GM23248 (cell line): ENCODE results near the gene ARFRP1. TPM values are rescaled to one million over a fixed set of nuclear protein-coding genes. Genes with fewer than 3 reads are reported as not detected.

Experiments used
- DNase-seq: peaks from one replicate; pipeline ENCODE4 v3.0.0-alpha.2; 2015
- H2AFZ ChIP-seq: fragments of 200-600 bp; sonication (generic); 2 replicates; pipeline ENCODE4 v1.6.1; 2016; ENCODE audit warnings: antibody characterized with exemption
- H3F3A ChIP-seq: fragments of 200-600 bp; sonication (generic); 2 replicates; pipeline ENCODE4 v1.6.1; 2016; ENCODE audit warnings: mild to moderate bottlenecking, antibody characterized with exemption, mixed run types; ENCODE audit not compliant: insufficient read depth
- H3K27ac ChIP-seq: fragments of 200-600 bp; sonication (generic); 2 replicates; pipeline ENCODE4 v1.5.1; 2016; ENCODE audit warnings: mild to moderate bottlenecking
- H3K27me3 ChIP-seq: fragments of 200-600 bp; sonication (generic); replicated peaks from 2 replicates; pipeline ENCODE4 v1.6.1; 2016; ENCODE audit warnings: mild to moderate bottlenecking; ENCODE audit not compliant: insufficient read depth
- H3K36me3 ChIP-seq: fragments of 200-600 bp; sonication (generic); 2 replicates; pipeline ENCODE4 v1.6.1; 2016; ENCODE audit warnings: low read depth, mild to moderate bottlenecking
- H3K4me1 ChIP-seq: fragments of 200-600 bp; sonication (generic); 2 replicates; pipeline ENCODE4 v1.6.1; 2016; ENCODE audit warnings: mild to moderate bottlenecking; ENCODE audit not compliant: insufficient read depth
- H3K4me2 ChIP-seq: fragments of 200-600 bp; sonication (generic); one replicate; pipeline ENCODE4 v1.6.1; 2016; ENCODE audit warnings: mild to moderate bottlenecking; ENCODE audit not compliant: unreplicated experiment
- H3K4me3 ChIP-seq: fragments of 200-600 bp; sonication (generic); 2 replicates; pipeline ENCODE4 v1.5.1; 2016; ENCODE audit warnings: mild to moderate bottlenecking
- H3K79me2 ChIP-seq: fragments of 200-600 bp; sonication (generic); 2 replicates; pipeline ENCODE4 v1.6.1; 2016; ENCODE audit warnings: mild to moderate bottlenecking; ENCODE audit not compliant: insufficient read depth
- H3K9ac ChIP-seq: fragments of 200-600 bp; sonication (generic); 2 replicates; pipeline ENCODE4 v1.6.1; 2016; ENCODE audit warnings: mild to moderate bottlenecking
- H3K9me2 ChIP-seq: fragments of 200-600 bp; sonication (generic); 2 replicates; pipeline ENCODE4 v1.6.1; 2016; ENCODE audit warnings: mixed run types, mild to moderate bottlenecking, moderate library complexity; ENCODE audit not compliant: insufficient read depth
- H3K9me3 ChIP-seq: fragments of 200-600 bp; sonication (generic); one replicate; pipeline ENCODE4 v1.6.1; 2017; ENCODE audit warnings: low read depth
- H4K20me1 ChIP-seq: fragments of 200-600 bp; sonication (generic); 2 replicates; pipeline ENCODE4 v1.6.0; 2016; ENCODE audit not compliant: insufficient read depth
- EZH2 ChIP-seq: fragments of 200-600 bp; sonication (generic); IDR thresholded peaks from 2 replicates; pipeline ENCODE4 v1.6.1; 2018; ENCODE audit warnings: antibody characterized with exemption, mild to moderate bottlenecking; ENCODE audit not compliant: insufficient read depth, poor library complexity, severe bottlenecking
- EZH2phosphoT487 ChIP-seq: fragments of 200-600 bp; sonication (generic); IDR thresholded peaks from 2 replicates; pipeline ENCODE4 v1.6.1; 2018; ENCODE audit warnings: antibody characterized with exemption, moderate library complexity, mild to moderate bottlenecking, low read depth; ENCODE audit not compliant: insufficient read depth
- WGBS, 2 experiments: methylation state at CpG; one replicate each; pipeline ENCODE4 v1.1.6; 2015 to 2017; ENCODE audit warnings: low lambda C conversion rate in 2 of 2, low coverage in 1 of 2; ENCODE audit errors: missing lambda C conversion rate in 2 of 2; 5-methylcytosine and 5-hydroxymethylcytosine counted together
- in situ Hi-C: fragments of 300-500 bp; cut with MboI; formaldehyde crosslinking; loops from 2 replicates; pipeline ENCODE4 v1.15.0; 2020
- polyA plus RNA-seq: library from polyadenylated mRNA; unstranded; fragments of >200 nt; fragmentation: Nextera tagmentation; extraction: Ambion mirVana; gene quantifications from 2 replicates; pipeline ENCODE4 v1.2.1, GENCODE V29; 2016
- total RNA-seq: library from RNA; depleted of rRNA; stranded (reverse); fragments of >200 nt; shearing (Covaris generic); gene quantifications from 2 replicates; pipeline ENCODE4 v1.2.3, GENCODE V29; 2014

Gene ARFRP1
- total and polyA plus RNA-seq, 2 experiments from 2014 or later: 57.6 to 61.4 TPM

DNA sequence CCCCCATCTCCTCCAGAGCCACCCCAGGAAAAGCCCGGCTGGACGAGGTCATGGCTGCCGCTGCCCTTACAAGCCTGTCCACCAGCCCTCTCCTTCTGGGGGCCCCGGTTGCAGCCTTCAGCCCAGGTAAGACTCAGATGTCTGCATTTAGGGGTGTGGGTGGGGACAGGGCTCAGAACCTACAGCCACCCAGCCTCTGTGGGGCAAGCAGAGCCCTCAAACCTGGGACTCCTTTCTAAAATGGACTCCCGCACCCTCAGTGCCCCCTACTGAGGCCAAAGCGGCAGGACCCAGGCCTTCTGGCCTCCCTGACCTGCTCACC is 33.5 kb upstream of the ARFRP1 start:
- peaks cover 7% of the 10 kb centered on the region; the same call in 1 of the 2 replicates for H3K4me1 ChIP-seq
- 0 out of 2 replicates have a peak, but pooled peaks cover 8% of the 10 kb centered on the region for H3K36me3 ChIP-seq
- H3K27ac ChIP-seq: no peak overlapping the region
- no peaks in the 10 kb centered on the region for H3K79me2 ChIP-seq
- H4K20me1 ChIP-seq: no peaks in the 10 kb centered on the region
- H3K4me2 ChIP-seq: peak overlapping the region; percentile 70
- no peak for TF ChIP-seq EZH2
- no peak for TF ChIP-seq EZH2phosphoT487
- WGBS, 2 experiments: 34 to 37% methylated on average over 6 of the region's 6 CpGs
- peak overlapping the region; percentile 68 for H3K4me3 ChIP-seq
- no peaks in the 10 kb centered on the region for H3K27me3 ChIP-seq
- in situ Hi-C loops: no loop called here
- peaks cover 12% of the 10 kb centered on the region; the same call in 1 of the 2 replicates for H3F3A ChIP-seq
- H3K9me3 ChIP-seq: no peaks in the 10 kb centered on the region
- peak overlapping the region; percentile 78 for H3K9ac ChIP-seq
- DNase-seq: no peak
- 0 out of 2 replicates have a peak overlapping the region, but pooled peaks have one; percentile 36 for H2AFZ ChIP-seq
- no peaks in the 10 kb centered on the region for H3K9me2 ChIP-seq

DNA sequence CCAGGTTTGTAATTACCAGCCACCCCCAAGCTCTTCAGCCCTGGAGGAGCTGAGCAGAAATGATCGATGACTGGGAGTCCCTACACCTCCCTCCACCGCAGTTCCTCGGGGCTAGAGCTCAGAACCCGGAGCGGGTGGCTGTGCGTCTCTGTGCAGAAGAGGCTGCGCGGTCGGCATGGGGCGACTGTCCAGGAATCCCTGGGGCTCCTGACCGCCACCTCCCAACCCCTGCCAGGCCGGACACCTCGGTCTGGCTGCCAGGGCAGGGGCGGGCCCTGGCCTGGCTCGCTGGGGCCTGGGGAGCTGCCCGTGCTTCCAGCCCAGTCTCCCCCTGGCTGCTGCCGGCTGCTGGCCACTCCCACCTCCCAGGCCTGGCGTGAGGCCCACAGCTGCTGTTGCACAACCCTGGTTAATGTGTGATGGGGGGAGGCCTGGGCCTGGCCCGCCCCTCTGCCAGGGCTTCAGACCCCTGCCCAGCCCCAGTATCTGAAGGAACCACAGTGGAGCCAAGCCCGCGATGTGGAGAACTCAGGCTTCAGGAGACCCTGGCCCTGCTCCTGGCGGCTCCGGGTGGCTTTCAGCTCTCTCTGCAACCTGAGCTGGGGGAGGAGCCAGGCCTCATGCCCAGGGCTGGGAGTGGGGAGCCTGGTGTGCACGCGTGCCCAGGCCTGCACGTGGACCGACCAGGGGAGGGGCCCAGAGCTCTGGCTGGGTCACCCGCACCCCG is 33.0 kb upstream of the ARFRP1 start:
- Histone ChIP-seq H3K9me3 (no peaks in the 10 kb centered on the region), H3K36me3 (0 out of 2 replicates have a peak, but pooled peaks cover 8% of the 10 kb centered on the region), H4K20me1 (no peaks in the 10 kb centered on the region), H3K27me3 (no peaks in the 10 kb centered on the region), H3K4me1 (peaks cover 7% of the 10 kb centered on the region; the same call in 1 of the 2 replicates), H3F3A (peaks cover 12% of the 10 kb centered on the region; the same call in 1 of the 2 replicates), H3K9ac (peak overlapping the region; percentile 78), H3K4me2 (peak overlapping the region; percentile 70), H3K4me3 (peak overlapping the region; percentile 68), H3K79me2 (no peaks in the 10 kb centered on the region), H3K27ac (peak overlapping the region; percentile 61), H3K9me2 (no peaks in the 10 kb centered on the region), H2AFZ (peak overlapping the region; percentile 36)
- 0 to 2% methylated on average over 20 to 25 of the region's 29 CpGs for WGBS, 2 experiments
- in situ Hi-C loops: no loop called here
- peak; percentile 88 for DNase-seq
- TF ChIP-seq EZH2phosphoT487 (no peak), EZH2 (no peak)

- H3K79me2 ChIP-seq: no peaks in the 10 kb centered on the region
- in situ Hi-C loops: no loop called here
- peak; percentile 66 for DNase-seq
- H3K4me1 ChIP-seq: peaks cover 7% of the 10 kb centered on the region; the same call in 1 of the 2 replicates
- WGBS, 2 experiments: 1% methylated on average over 16 to 44 of the region's 80 CpGs
- H3K9ac ChIP-seq: peak overlapping the region; percentile 78
- H3K27ac ChIP-seq: peak overlapping the region; percentile 61
- H3K4me2 ChIP-seq: peak overlapping the region; percentile 70
- 0 out of 2 replicates have a peak, but pooled peaks cover 8% of the 10 kb centered on the region for H3K36me3 ChIP-seq
- peak overlapping the region; percentile 36 for H2AFZ ChIP-seq
- H3K4me3 ChIP-seq: peak overlapping the region; percentile 68
- H3K27me3 ChIP-seq: no peaks in the 10 kb centered on the region
- no peaks in the 10 kb centered on the region for H3K9me2 ChIP-seq
- H3F3A ChIP-seq: peaks cover 12% of the 10 kb centered on the region; the same call in 1 of the 2 replicates
- H3K9me3 ChIP-seq: no peaks in the 10 kb centered on the region
- TF ChIP-seq EZH2phosphoT487 (no peak), EZH2 (no peak)
- no peaks in the 10 kb centered on the region for H4K20me1 ChIP-seq
These were observed 32.4 kb upstream of the ARFRP1 start for GRCh38 chr20:63740070-63740626.

DNA sequence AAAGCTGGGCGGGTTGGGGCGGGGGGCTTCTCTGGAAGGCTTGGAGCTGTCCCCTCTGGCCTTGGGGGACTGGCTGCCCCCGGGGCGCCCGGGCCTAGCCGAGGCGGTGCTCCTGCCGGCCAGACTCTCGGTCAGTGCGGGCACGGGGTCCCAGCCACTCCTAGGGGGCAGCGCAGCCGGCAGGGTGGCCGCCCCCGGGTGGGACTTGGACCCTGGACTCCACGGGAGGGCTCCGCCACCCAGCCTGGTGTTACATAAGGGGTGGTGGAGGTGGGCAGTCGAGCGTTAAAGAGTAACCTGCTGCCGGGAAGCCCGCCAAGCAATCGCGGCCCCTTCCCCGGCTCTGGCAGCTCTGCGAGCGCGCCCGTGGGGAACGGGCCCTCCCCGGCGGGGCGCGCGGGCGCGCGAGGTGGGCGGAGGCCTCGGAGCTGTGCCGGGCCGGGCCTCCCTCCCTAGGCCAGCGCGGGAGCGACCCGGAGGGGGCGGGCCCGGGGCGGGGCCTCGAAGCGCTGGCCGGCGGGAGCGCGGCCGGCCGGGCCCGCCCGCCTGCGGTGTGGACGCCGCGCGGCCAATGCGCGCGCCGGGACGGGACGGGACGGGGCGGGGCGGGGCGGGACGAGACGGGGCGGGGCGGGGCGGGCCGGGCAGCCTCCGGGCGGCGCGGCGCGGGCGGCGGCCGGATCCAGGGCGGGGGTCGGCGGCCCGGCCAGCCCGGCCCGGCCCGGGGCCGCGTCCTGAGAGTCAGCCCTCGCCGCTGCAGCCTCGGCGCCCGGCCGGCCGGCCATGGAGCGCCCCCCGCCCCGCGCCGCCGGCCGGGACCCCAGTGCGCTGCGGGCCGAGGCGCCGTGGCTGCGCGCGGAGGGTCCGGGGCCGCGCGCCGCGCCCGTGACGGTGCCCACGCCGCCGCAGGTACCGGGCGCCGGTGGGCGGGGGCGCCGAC is 31.6 kb upstream of the ARFRP1 start, which contains the start of gene SLC2A4RG:
Gene SLC2A4RG (plus strand): TSS at position 647 of the 940 bp plus-strand sequence. CDS start 137 bp downstream, at position 784.
- Histone ChIP-seq H3K27ac (peak within 1 kb of the TSS; percentile 61), H3K4me3 (peak within 1 kb of the TSS; percentile 68), H2AFZ (peak within 1 kb of the TSS; percentile 36), H3K36me3 (0 out of 2 replicates have a peak, but pooled peaks cover 8% of the 10 kb centered on the region), H3K4me1 (peaks cover 7% of the 10 kb centered on the region; the same call in 1 of the 2 replicates), H3K9ac (peak within 1 kb of the TSS; percentile 78), H4K20me1 (no peaks in the 10 kb centered on the region), H3K9me3 (no peaks in the 10 kb centered on the region), H3K79me2 (no peaks in the 10 kb centered on the region), H3K4me2 (peak within 1 kb of the TSS; percentile 70), H3K9me2 (no peaks in the 10 kb centered on the region), H3K27me3 (no peaks in the 10 kb centered on the region), H3F3A (peaks cover 9% of the 10 kb centered on the region; the same call in 1 of the 2 replicates)
- DNase-seq: peak; percentile 94
- 1 to 4% methylated on average over 46 to 70 of the region's 136 CpGs for WGBS, 2 experiments
- TF ChIP-seq EZH2 (no peak), EZH2phosphoT487 (no peak)
- in situ Hi-C loops: no loop called here
